ENCODE measurements around the gene FSTL4. TPM values are rescaled to one million over a fixed set of nuclear protein-coding genes. Genes with fewer than 3 reads are reported as not detected.

FSTL4 gene
- total RNA-seq, 2 donors from 2014 or later: 0.46 TPM; not detected in 1

DNA sequence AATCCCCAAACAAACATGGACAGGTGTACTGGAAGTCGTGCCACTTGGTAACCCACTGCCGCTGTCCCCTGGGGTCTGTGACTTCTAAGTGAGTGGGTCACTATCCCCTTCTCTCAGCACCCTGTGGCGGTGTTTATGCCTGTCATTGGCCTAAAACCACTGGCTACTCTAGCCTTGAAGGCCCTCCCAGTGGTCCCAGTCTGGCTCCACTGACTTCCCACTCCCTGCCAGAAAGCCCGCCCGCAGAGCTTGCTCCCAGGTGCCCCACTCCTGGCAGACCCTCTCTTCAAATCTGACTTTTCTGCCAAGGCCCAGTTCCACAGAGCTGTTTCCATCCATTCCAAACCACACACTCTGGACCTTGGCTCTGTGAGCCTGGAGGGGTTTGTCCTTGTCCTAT is 286.0 kb downstream of the FSTL4 start:
- intact Hi-C loops (cut with DNase I): no loop called here
- peak; percentile 35 for DNase-seq (ENCODE audit: low spot score)

DNA sequence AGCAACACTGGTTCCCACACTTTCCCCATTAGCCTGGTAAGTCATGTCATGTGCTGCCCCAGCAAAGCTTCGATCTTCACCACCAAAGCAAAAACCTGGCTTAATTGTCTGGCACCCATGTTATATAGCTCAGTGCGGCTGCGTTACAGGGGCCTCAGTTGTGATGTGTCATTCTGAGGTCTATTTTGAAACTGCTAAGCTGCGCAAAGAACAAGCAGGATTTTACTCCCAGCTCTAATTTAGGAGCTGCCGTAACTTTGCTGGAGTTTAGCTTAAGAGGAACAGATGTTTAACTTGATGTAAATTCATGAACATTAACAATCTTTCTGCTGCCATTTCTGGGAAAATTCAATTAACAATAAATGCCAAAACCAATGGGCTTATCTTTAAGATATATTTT is 286.5 kb downstream of the FSTL4 start:
- DNase-seq (ENCODE audit: low spot score): no peak
- intact Hi-C loops (cut with DNase I): no loop called here

DNA sequence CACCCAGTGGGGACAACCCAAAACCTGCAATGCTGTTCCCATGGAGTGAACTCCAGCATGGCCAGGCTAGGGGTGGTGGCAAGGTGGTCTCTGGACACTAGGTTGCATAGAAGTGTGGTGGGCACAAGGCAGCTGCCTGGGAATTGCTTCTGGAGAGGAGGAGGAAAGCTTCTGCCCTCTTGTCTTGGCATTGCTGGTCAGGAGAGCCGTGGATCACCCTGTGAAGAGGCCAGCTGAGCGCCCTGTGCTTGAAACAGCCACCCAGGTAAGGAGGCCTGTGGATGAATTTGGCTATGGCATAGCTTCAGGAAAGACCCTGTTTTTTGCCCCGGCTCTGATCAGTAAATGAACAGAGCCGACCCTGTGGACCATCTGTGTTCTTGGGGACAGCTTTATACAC is 287.4 kb downstream of the FSTL4 start:
- intact Hi-C loops (cut with DNase I): no loop called here
- DNase-seq (ENCODE audit: low spot score): no peak

DNA sequence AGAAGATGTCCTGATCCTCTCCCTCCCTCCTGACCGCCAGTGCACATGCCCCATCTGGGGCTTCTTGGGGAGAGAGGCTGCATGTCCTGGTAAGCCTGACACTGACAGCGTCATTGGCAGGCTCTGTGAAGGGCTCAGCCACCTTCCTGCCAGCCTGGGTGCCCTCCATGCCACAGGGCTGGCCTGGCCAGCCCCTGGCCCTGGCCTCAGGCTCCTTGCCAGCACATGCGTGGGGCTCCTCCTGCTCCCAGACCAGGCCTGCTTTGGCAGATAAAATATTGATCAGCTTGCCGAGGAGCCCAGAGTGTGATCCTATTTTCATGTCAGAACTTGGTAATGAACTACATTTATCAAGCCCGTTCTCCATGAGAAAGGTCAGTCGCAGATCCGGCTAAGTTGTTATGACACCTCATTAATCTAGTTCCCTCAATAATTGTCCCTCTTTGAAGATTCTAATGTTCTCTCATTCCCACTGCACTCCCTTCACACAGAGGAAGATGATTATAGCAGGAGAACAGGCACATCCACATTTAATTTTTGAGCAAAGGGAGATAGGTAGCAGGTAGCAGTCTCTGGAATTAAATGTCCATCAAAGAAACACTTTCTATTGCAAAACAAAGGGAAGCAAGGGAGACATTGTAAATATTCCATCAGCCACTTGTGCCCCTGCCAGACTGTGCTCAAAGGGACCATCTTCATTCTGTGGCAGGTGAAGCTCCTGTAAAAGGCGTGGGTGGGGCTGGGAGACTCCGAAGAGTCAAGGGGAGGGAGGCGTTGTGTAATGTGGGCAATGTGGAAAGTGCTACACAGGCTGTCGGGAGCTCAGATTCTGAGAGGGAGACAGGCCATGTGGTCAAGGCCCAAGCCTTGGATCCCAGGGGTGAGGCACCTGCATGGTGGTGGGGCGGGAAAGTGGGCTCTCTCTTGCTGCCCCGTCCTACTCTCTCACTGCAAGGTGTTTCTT is 288.6 kb downstream of the FSTL4 start:
- no peak for DNase-seq (ENCODE audit: low spot score)
- intact Hi-C loops (cut with DNase I): no loop called here

DNA sequence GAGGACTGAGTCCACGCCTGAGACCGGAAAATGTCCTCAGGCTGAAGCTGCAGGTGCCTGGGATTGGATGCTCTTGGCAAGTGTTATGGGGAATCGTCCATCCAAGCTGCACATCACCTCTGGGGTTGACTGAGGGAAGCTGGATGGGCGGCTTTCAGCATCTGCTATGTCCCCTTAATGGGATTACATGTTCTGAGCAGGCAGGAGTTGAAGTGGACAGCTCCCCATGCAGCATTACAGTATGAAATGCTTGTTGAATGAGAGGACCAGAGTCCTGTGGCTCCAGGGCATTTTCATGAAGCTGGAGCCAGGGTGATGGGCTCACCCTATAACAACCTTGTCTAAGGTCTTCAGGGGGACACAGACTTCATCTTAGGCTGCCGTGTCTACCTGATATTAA is 289.6 kb downstream of the FSTL4 start:
- intact Hi-C loops (cut with DNase I): no loop called here
- no peak for DNase-seq (ENCODE audit: low spot score)

DNA sequence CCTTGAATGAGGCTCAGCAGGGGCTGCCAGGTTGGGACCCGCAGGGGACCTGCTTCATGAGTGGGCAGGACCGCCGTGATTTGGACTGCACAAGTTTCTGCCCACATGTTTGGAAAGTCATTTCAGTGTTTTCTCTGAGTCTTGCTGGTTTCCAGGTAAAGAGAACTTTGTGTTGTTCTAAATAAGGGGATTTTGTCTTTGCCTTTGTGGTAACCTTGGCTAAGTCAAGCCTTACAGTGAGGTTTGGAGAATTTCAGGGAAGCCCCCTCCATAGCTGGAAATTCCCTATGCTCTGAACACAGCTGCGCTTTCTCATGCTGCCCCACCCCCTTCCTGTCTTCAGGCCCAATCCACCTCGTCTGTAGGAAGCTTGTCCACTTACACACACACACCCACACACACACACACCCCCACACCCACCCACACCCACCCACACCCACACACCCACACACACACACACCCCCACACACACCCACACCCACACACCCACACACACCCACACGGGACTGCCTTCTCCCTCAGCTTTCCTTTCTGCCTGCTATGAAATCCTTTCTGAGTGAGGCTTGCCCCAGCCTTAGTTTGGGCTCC is 290.4 kb downstream of the FSTL4 start:
- no peak for DNase-seq (ENCODE audit: low spot score)
- intact Hi-C loops (cut with DNase I): no loop called here

DNA sequence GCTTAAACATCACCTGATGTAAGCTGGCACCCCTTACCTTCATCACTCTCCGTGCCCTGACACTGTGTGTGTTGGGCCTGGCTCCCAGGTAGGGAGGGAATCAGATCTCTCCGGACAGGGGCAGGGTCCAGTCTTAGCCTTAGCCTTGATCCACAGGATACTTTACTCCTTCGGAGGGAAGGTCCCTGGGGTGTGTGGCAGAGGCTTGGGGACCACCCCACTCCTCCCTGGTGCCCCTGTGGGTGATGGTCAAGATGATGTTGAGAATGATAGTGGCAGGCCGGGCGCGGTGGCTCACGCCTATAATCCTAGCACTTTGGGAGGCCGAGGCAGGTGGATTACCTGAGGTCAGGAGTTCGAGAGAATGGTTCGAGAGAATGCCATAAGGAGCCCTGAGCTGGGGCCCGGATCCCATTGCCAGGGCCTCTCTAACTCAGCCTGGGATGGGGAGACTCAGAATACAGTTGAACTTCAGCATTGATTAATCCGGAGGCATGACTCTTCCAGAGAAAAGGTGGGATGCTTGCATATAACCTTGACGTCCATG is 291.0 kb downstream of the FSTL4 start:
- intact Hi-C loops (cut with DNase I): no loop called here
- no peak for DNase-seq (ENCODE audit: low spot score)

DNA sequence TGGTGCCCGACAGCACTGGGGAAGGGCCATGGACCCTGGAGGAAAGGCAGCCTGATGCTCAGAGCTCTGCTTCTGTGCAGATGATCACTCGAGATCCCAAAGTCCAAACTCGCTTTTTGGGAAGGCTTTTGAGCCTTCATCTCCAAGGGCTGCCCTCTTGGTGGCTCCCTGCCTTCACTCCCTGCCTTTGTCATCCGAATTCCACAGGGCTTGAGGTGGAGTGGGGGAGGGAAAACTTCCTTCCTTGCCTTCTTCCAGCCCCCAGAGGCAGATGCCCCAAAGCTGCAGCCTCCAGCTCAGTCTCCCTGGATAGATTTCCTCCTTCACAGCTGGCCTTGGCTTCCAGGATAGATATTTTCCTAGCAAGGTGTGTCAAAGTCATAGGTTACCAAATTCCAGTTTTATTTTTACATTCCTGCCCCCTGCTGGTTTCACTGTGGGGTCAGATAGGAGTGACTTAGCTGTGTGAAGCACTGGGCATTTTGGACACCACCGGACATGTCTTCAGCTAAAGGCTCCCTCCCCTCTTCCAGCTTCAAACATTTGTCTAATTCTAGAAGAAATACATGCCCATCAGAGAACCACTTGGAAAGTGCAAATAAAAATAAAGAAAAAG is 292.3 kb downstream of the FSTL4 start:
- DNase-seq (ENCODE audit: low spot score): no peak
- intact Hi-C loops (cut with DNase I): no loop called here

DNA sequence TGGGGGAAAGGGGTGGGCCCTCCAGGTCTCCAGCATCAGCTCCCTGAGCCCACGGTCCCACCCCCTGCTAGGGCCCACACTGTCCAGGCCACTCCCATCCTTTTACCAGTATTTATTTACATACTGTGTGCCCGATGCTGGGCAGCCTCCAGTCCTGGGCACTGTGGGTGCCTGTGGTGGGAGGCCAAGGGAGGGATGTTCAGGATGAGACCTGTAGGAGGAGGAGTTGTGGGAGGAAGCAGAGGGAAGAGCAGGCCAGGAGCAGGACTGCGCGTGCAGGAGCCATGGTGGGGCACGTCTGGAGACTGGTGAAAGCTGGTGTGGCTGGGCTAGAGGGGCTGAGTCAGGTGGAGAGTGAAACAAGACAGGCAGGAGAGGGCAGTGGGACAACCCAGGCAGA is 293.1 kb downstream of the FSTL4 start:
- intact Hi-C loops (cut with DNase I): no loop called here
- no peak for DNase-seq (ENCODE audit: low spot score)

DNA sequence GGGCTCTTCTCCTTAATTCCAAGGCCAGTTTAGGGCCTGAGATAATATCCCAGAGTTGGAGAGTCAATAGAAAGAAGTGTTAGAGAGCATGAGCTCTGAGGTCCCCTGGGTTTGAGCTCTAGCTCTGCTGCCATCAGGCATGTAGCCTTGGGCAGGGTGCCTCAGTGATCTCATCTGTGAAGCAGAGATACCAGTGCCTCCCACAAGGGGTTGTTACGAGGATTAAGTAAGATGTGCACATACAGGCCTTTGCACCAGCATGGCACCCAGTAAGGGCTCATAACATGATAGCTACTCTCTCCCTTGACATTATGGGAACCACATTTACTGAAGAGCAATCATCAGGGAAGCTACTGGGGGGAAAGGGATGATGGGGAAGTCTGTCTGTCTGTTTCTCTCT is 294.8 kb downstream of the FSTL4 start:
- intact Hi-C loops (cut with DNase I): no loop called here
- DNase-seq (ENCODE audit: low spot score): no peak

DNA sequence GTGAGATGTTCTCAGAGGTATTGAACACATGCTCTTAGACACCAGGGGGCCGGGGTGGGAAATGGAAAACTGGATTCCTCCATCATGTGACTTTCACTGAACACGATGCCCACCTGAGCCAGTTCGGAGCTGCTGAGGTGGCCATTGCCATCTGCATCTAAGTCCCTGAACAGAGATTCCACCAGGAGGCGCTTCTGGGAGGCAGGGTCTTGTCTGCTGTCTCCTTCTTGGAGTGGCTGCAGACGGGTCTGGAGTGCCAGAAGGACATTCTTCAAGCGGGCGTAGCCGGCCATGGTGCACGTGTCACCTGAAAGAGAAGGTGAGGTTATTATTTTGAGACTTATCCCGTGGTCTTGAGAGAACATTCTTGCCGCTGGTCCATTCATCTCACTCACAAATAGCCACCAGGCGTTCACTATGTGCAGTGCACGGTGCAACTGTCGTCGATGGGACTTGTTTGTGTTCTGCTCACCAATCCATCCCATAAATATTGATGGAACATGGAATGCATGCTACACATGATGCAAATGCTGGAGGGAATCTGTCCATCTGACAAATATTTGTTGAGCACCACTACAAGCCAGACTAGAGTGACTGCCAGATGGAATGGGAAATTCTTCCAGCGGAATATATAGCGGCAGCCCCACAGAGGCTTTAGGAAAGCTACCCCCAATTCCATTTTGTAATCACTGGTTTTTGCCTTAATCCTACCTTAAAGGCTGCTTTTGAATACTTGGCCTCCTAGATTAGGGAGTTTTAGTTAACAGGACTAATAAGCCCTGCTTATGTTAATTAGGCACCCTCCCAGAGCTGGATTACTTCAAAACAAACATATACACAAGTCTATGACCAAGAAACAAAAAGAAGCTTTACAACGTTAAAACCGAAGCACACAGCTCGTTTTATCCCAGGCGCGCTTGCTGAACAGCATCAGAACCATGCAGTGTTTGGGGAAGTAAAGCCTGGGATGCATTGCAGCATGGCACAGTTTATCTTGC is 295.7 kb downstream of the FSTL4 start:
- intact Hi-C loops (cut with DNase I): no loop called here
- no peak for DNase-seq (ENCODE audit: low spot score)

DNA sequence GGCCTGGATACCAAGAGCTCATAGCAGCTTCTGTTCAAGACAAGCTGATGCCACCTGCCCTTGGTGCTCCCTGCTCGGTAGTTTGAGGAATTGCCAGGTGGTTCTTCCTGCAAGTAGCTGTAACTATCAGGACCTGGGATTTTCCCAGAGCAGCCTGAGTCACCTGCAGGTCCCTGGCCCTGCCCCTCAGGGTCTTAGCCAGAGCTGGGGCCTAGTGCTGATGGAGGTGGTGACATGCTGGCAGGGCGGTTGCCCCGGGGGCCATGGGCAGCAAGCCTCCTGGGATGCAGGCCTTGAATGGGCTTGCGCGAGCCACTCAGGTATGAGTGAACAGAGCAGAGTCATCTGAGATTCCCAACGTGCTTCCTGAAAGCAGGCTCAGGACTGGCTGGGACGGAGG is 298.3 kb downstream of the FSTL4 start:
- DNase-seq (ENCODE audit: low spot score): no peak
- intact Hi-C loops (cut with DNase I): no loop called here

DNA sequence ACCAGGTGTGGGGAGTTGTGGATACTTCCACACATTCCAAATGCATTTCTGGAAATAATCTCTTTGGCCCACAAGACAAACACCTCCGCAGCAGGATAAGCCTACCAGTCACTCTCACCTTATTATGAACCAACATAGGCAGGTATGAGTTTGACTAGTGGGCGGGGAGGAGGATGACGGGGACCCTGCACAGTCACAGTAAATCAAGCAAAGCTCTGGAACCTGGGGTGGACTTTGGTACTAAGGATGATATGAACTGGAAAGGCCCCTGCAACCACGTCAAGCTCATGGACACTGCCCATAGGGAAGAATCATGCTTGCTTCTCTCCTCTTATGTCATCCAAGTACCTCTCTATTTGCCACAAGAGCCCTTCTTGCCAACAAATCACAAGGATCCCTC is 301.2 kb downstream of the FSTL4 start:
- DNase-seq (ENCODE audit: low spot score): no peak
- intact Hi-C loops (cut with DNase I): no loop called here

DNA sequence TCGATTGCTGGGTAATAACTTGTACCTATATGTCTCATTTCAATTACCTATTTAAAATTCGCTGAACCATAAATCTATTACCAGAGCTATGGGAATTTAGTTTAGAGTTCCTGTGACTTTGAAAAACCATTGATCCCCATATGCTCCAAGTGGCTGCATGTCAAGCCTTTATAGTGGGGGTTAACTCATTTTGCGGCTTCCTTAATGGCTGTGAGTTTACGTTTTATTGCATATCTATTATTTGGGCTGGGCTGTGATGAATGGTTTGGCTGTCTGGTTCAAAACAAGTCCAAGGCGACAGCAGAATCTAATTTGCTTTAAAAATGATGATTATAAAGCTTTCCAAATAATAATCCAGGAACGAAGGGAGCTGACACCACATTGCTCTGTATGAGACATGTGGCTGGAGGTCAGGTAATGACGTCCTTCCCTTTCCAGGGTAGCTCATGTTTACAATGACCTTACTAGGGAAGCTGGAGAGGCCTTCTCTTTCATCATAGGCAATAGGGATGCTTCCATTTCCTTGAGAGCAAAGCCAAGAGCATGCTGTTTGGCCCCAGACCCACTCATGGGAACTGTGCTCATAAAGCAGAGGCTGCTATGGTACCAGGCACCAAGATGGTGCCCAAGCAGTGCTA is 302.2 kb downstream of the FSTL4 start:
- no peak for DNase-seq (ENCODE audit: low spot score)
- intact Hi-C loops (cut with DNase I): no loop called here

DNA sequence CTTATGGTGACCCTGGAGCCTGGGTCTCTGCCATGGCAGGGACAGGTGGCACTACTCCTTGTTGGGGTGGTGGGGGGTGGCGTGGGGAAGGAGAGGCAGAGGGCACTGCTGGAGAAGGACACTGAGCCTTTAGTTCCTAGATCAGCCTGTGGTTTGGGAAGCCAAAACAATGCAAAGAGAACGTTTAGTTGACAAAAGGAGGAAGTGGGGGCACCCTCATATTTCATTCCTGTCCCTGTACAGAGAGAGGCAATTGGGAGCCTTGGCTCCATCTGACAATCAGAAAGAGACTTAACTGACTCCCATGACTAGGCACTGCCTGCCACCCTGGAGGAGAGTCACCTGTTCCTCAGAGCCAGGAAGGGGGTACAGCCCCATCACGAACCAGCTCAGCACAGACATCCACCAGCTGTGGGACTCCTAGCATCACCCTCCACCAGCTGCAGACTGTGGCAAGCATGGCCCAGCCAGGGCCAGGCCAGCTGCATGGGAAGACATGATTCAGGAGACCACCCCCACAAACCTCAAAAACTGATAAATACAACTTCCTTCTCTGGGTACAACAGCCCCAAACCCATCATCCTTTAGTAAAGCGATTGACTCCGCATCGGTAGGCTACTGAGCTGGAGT is 303.1 kb downstream of the FSTL4 start:
- intact Hi-C loops (cut with DNase I): no loop called here
- no peak for DNase-seq (ENCODE audit: low spot score)

DNA sequence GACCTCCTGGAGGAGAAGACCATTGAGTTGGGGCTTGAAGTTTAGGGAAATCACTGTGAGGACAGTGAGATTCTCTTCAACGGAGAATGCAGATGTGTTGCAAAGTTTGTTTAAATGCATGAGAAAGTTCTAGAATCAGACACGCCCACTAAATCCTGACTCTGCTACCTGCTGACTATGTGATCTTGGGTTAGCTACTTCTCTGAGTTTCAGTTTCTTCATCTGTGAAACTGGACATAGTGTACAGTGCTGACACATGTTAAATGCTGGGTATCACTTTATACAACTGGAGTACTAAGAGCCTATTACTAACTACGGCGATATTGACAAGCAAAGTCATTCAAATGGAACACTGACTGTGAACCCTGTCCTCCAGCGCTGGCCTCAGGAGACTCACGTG is 305.1 kb downstream of the FSTL4 start:
- no peak for DNase-seq (ENCODE audit: low spot score)
- intact Hi-C loops (cut with DNase I): no loop called here

DNA sequence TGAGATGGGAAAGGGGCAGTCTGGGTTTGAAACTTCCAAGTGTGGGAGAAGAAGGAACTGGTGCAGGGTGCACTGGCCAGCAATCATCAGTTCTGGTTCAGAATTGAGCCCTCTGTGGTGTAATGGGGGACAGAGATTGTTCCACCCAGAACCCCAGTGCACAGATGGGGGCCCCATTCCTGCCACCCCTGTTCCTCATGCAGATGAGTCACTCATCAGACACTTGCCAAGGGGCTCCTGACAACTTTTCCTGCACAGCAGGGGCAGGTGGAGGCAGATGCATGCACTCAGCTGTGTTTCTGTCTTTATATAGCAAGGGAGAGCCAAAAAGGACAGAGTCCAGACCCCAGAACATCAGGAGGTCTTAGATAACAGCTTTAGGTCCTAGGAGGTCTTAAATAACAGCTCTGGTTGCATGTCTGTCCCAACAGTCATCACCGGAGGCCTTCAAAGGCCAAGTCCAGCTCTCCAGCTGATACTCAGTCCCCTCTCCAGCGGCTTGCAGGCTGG is 307.6 kb downstream of the FSTL4 start:
- DNase-seq (ENCODE audit: low spot score): no peak
- intact Hi-C loops (cut with DNase I): no loop called here

DNA sequence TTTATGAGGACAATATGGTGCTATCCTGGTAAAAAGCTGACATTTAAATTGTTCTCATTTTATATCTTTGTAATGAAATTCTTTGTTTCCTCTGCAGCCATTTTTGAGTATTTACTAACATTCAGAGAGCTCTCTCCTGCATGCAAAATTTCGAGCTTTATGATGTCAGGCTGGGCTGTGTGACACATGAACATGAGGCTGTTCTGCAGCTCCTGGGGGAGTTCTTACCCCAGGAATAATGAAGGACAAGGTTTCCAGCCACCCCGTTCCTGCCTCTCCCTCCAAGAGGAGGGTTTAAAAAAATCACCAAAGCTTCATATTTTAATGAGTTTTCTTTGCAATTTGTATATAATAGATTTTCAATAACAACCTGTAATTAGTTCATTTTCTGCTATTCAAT is 308.2 kb downstream of the FSTL4 start:
- intact Hi-C loops (cut with DNase I): no loop called here

More for the DNA sequence above, 308.2 kb downstream of the FSTL4 start:
- no peak for DNase-seq (ENCODE audit: low spot score)
